ENCODE measurements around the gene TUBA3E. TPM values are rescaled to one million over a fixed set of nuclear protein-coding genes. Genes with fewer than 3 reads are reported as not detected.

TUBA3E gene
- polyA plus RNA-seq, 1 donor (not counting 4 experiments of a cell fraction or from before 2014, with no cell fraction given), result not detected

- Histone ChIP-seq H3K9me3 (ENCODE audit: control insufficient read depth, low read depth, low read length) (no peaks in the 10 kb centered on the region), H2AFZ (ENCODE audit: control insufficient read depth, low read length) (no peak overlapping the region), H3K27ac (ENCODE audit: control insufficient read depth, insufficient read depth, low read length) (no peak overlapping the region), H3K9me1 (ENCODE audit: control insufficient read depth, extremely low read depth, insufficient read depth, low read length) (peaks cover 4% of the 10 kb centered on the region), H3K36me3 (ENCODE audit: control insufficient read depth in 2 of 2, extremely low read depth in 1 of 2, insufficient read depth in 2 of 2, low read length in 2 of 2) (peaks cover 1 to 9% of the 10 kb centered on the region in 2 experiments), H3K4me3 (ENCODE audit: control insufficient read depth in 2 of 3, extremely low read depth in 1 of 3, insufficient read depth in 2 of 3, low read depth in 1 of 3, low read length in 3 of 3) (no peak overlapping the region), H3K9ac (ENCODE audit: control insufficient read depth, extremely low read depth, insufficient read depth, low read length) (no peak overlapping the region), H3K79me2 (ENCODE audit: control insufficient read depth, insufficient read depth, low read length) (peaks cover 35% of the 10 kb centered on the region), H4K20me1 (ENCODE audit: control insufficient read depth, extremely low read depth, insufficient read depth, low read length) (no peaks in the 10 kb centered on the region), H3K4me1 (ENCODE audit: control insufficient read depth, extremely low read depth, insufficient read depth, low read length) (peaks cover 7% of the 10 kb centered on the region), H3K4me2 (ENCODE audit: control insufficient read depth, extremely low read depth, insufficient read depth, low read depth, low read length) (no peak overlapping the region), H3K27me3 (ENCODE audit: control insufficient read depth, extremely low read depth, insufficient read depth, low read length) (no peaks in the 10 kb centered on the region)
- DNase-seq (ENCODE audit: low read depth, low spot score), result no peak
- no peak for TF ChIP-seq CTCF (optimal IDR thresholded peaks at IDR 0.05 in 1 of 3, IDR thresholded peaks at IDR 0.05 in 1 of 3, conservative IDR thresholded peaks at IDR 0.05 in 1 of 3; ENCODE audit: extremely low read depth in 1 of 3, insufficient read depth in 2 of 3, low read length in 3 of 3)
- no peak for TF ChIP-seq EZH2 (IDR thresholded peaks at IDR 0.05; ENCODE audit: low read length)
- dilution Hi-C loops (cut with MboI; ENCODE audit: extremely low pct_ligation_motif_present, low sequenced_read_pairs), result no loop called here
- no peak for FAIRE-seq
Measured at GRCh38 chr2:130185896-130186295, 12.3 kb downstream of the TUBA3E start.

- H3K4me2 ChIP-seq (ENCODE audit: control insufficient read depth, extremely low read depth, insufficient read depth, low read depth, low read length), result no peak overlapping the region
- H2AFZ ChIP-seq (ENCODE audit: control insufficient read depth, low read length), result no peak overlapping the region
- no peak overlapping the region for H3K9ac ChIP-seq (ENCODE audit: control insufficient read depth, extremely low read depth, insufficient read depth, low read length)
- peaks cover 40% of the 10 kb centered on the region for H3K79me2 ChIP-seq (ENCODE audit: control insufficient read depth, insufficient read depth, low read length)
- DNase-seq (ENCODE audit: low read depth, low spot score) (no peak), FAIRE-seq (no peak)
- dilution Hi-C loops (cut with MboI; ENCODE audit: extremely low pct_ligation_motif_present, low sequenced_read_pairs), result no loop called here
- H3K9me1 ChIP-seq (ENCODE audit: control insufficient read depth, extremely low read depth, insufficient read depth, low read length), result peaks cover 4% of the 10 kb centered on the region
- peaks cover 1 to 9% of the 10 kb centered on the region in 2 experiments for H3K36me3 ChIP-seq (ENCODE audit: control insufficient read depth in 2 of 2, extremely low read depth in 1 of 2, insufficient read depth in 2 of 2, low read length in 2 of 2)
- H3K4me3 ChIP-seq (ENCODE audit: control insufficient read depth in 2 of 3, extremely low read depth in 1 of 3, insufficient read depth in 2 of 3, low read depth in 1 of 3, low read length in 3 of 3), result no peak overlapping the region
- no peaks in the 10 kb centered on the region for H4K20me1 ChIP-seq (ENCODE audit: control insufficient read depth, extremely low read depth, insufficient read depth, low read length)
- no peak overlapping the region for H3K27ac ChIP-seq (ENCODE audit: control insufficient read depth, insufficient read depth, low read length)
- H3K9me3 ChIP-seq (ENCODE audit: control insufficient read depth, low read depth, low read length), result no peaks in the 10 kb centered on the region
- no peak for TF ChIP-seq EZH2 (IDR thresholded peaks at IDR 0.05; ENCODE audit: low read length)
- no peak for TF ChIP-seq CTCF (optimal IDR thresholded peaks at IDR 0.05 in 1 of 3, IDR thresholded peaks at IDR 0.05 in 1 of 3, conservative IDR thresholded peaks at IDR 0.05 in 1 of 3; ENCODE audit: extremely low read depth in 1 of 3, insufficient read depth in 2 of 3, low read length in 3 of 3)
- H3K4me1 ChIP-seq (ENCODE audit: control insufficient read depth, extremely low read depth, insufficient read depth, low read length), result peaks cover 9% of the 10 kb centered on the region
- no peaks in the 10 kb centered on the region for H3K27me3 ChIP-seq (ENCODE audit: control insufficient read depth, extremely low read depth, insufficient read depth, low read length)
Measured at GRCh38 chr2:130185436-130185835, 12.8 kb downstream of the TUBA3E start.

Data from keratinocyte (primary cell).